ENCODE data around the gene TP53I11.

The TP53I11 gene

GRCh38 chr11:44973632-44974401 lies 23.1 kb upstream of the TP53I11 start:
- Histone ChIP-seq H3K27ac (ENCODE audit: low read depth, low read length) (no peak overlapping the region), H3K4ac (ENCODE audit: low read depth, low read length) (no peak overlapping the region), H4K8ac (ENCODE audit: low read depth, low read length) (no peak overlapping the region), H4K91ac (ENCODE audit: low read depth, low read length) (no peak overlapping the region), H2BK5ac (ENCODE audit: low read depth, low read length, poor library complexity) (no peak overlapping the region), H2AFZ (ENCODE audit: insufficient read depth, low read length, poor library complexity) (no peak overlapping the region), H2BK12ac (ENCODE audit: low read length) (no peak overlapping the region), H3K79me2 (ENCODE audit: control insufficient read depth, insufficient read depth, low read length, poor library complexity) (no peaks in the 10 kb centered on the region), H4K12ac (ENCODE audit: low read depth, low read length) (no peak overlapping the region), H3K9me3 (ENCODE audit: insufficient read depth, low read depth, low read length) (no peaks in the 10 kb centered on the region), H3K36me3 (ENCODE audit: control insufficient read depth in 1 of 2, insufficient read depth in 2 of 2, low read length in 2 of 2) (no peaks in the 10 kb centered on the region), H3K27me3 (ENCODE audit: insufficient read depth, low read length) (no peaks in the 10 kb centered on the region), H3K23ac (ENCODE audit: low read length) (no peak overlapping the region), H2AK5ac (ENCODE audit: low read length) (no peak overlapping the region), H3K4me3 (ENCODE audit: low read depth, low read length) (no peak overlapping the region), H3K4me1 (ENCODE audit: control insufficient read depth in 1 of 2, insufficient read depth in 2 of 2, low read length in 2 of 2) (peaks cover 11 to 13% of the 10 kb centered on the region in 2 experiments), H3K14ac (ENCODE audit: low read length) (no peak overlapping the region), H3K18ac (ENCODE audit: low read length) (no peak overlapping the region), H3K9ac (ENCODE audit: low read length) (no peak overlapping the region), H3K79me1 (ENCODE audit: low read length) (no peaks in the 10 kb centered on the region), H3K4me2 (ENCODE audit: low read length) (no peak overlapping the region), H2BK120ac (ENCODE audit: insufficient read depth, low read length, poor library complexity) (no peak overlapping the region)
- no CpG with 5 or more reads among the region's 13 CpGs for WGBS (ENCODE audit: extremely low coverage, insufficient coverage, insufficient read length)
- DNase-seq: no peak

GRCh38 chr11:44972746-44973435 lies 22.2 kb upstream of the TP53I11 start:
- H3K4me3 ChIP-seq (ENCODE audit: low read depth, low read length): no peak overlapping the region
- DNase-seq: peak in 1 of 2 donors; percentile 29
- no peak overlapping the region for H2BK12ac ChIP-seq (ENCODE audit: low read length)
- peaks cover 11% of the 10 kb centered on the region in 2 experiments for H3K4me1 ChIP-seq (ENCODE audit: control insufficient read depth in 1 of 2, insufficient read depth in 2 of 2, low read length in 2 of 2)
- H2AFZ ChIP-seq (ENCODE audit: insufficient read depth, low read length, poor library complexity): no peak overlapping the region
- H2BK120ac ChIP-seq (ENCODE audit: insufficient read depth, low read length, poor library complexity): no peak overlapping the region
- H2BK5ac ChIP-seq (ENCODE audit: low read depth, low read length, poor library complexity): no peak overlapping the region
- H3K79me2 ChIP-seq (ENCODE audit: control insufficient read depth, insufficient read depth, low read length, poor library complexity): no peaks in the 10 kb centered on the region
- H3K9ac ChIP-seq (ENCODE audit: low read length): no peak overlapping the region
- no peak overlapping the region for H3K23ac ChIP-seq (ENCODE audit: low read length)
- no peaks in the 10 kb centered on the region for H3K36me3 ChIP-seq (ENCODE audit: control insufficient read depth in 1 of 2, insufficient read depth in 2 of 2, low read length in 2 of 2)
- no peaks in the 10 kb centered on the region for H3K9me3 ChIP-seq (ENCODE audit: insufficient read depth, low read depth, low read length)
- WGBS (ENCODE audit: extremely low coverage, insufficient coverage, insufficient read length): no CpG with 5 or more reads among the region's 19 CpGs
- no peaks in the 10 kb centered on the region for H3K79me1 ChIP-seq (ENCODE audit: low read length)
- H4K91ac ChIP-seq (ENCODE audit: low read depth, low read length): no peak overlapping the region
- no peak overlapping the region for H4K8ac ChIP-seq (ENCODE audit: low read depth, low read length)
- H3K27me3 ChIP-seq (ENCODE audit: insufficient read depth, low read length): no peaks in the 10 kb centered on the region
- H4K12ac ChIP-seq (ENCODE audit: low read depth, low read length): no peak overlapping the region
- no peak overlapping the region for H3K4me2 ChIP-seq (ENCODE audit: low read length)
- no peak overlapping the region for H2AK5ac ChIP-seq (ENCODE audit: low read length)
- no peak overlapping the region for H3K18ac ChIP-seq (ENCODE audit: low read length)
- H3K27ac ChIP-seq (ENCODE audit: low read depth, low read length): no peak overlapping the region
- no peak overlapping the region for H3K14ac ChIP-seq (ENCODE audit: low read length)
- H3K4ac ChIP-seq (ENCODE audit: low read depth, low read length): no peak overlapping the region

- H3K9ac ChIP-seq (ENCODE audit: low read length): no peak overlapping the region
- no peak overlapping the region for H2BK120ac ChIP-seq (ENCODE audit: insufficient read depth, low read length, poor library complexity)
- H4K91ac ChIP-seq (ENCODE audit: low read depth, low read length): no peak overlapping the region
- no peak overlapping the region for H3K4me3 ChIP-seq (ENCODE audit: low read depth, low read length)
- no peak overlapping the region for H4K12ac ChIP-seq (ENCODE audit: low read depth, low read length)
- no peak overlapping the region for H3K4ac ChIP-seq (ENCODE audit: low read depth, low read length)
- no peaks in the 10 kb centered on the region for H3K79me1 ChIP-seq (ENCODE audit: low read length)
- no peak for DNase-seq
- H4K8ac ChIP-seq (ENCODE audit: low read depth, low read length): no peak overlapping the region
- no peaks in the 10 kb centered on the region for H3K36me3 ChIP-seq (ENCODE audit: control insufficient read depth in 1 of 2, insufficient read depth in 2 of 2, low read length in 2 of 2)
- no peak overlapping the region for H2BK12ac ChIP-seq (ENCODE audit: low read length)
- no peaks in the 10 kb centered on the region for H3K27me3 ChIP-seq (ENCODE audit: insufficient read depth, low read length)
- H3K23ac ChIP-seq (ENCODE audit: low read length): no peak overlapping the region
- H3K9me3 ChIP-seq (ENCODE audit: insufficient read depth, low read depth, low read length): peaks cover 3% of the 10 kb centered on the region
- no peak overlapping the region for H2AK5ac ChIP-seq (ENCODE audit: low read length)
- H3K18ac ChIP-seq (ENCODE audit: low read length): no peak overlapping the region
- no peak overlapping the region for H3K4me2 ChIP-seq (ENCODE audit: low read length)
- no peak overlapping the region for H2BK5ac ChIP-seq (ENCODE audit: low read depth, low read length, poor library complexity)
- H3K14ac ChIP-seq (ENCODE audit: low read length): no peak overlapping the region
- H3K4me1 ChIP-seq (ENCODE audit: control insufficient read depth in 1 of 2, insufficient read depth in 2 of 2, low read length in 2 of 2): no peaks in the 10 kb centered on the region
- no peak overlapping the region for H3K27ac ChIP-seq (ENCODE audit: low read depth, low read length)
- H2AFZ ChIP-seq (ENCODE audit: insufficient read depth, low read length, poor library complexity): no peak overlapping the region
- H3K79me2 ChIP-seq (ENCODE audit: control insufficient read depth, insufficient read depth, low read length, poor library complexity): no peaks in the 10 kb centered on the region
- no CpG with 5 or more reads among the region's 10 CpGs for WGBS (ENCODE audit: extremely low coverage, insufficient coverage, insufficient read length)
These were observed 20.5 kb upstream of the TP53I11 start for GRCh38 chr11:44971185-44971584.

GRCh38 chr11:44970293-44970692 lies 19.6 kb upstream of the TP53I11 start:
- H3K4ac ChIP-seq (ENCODE audit: low read depth, low read length): no peak overlapping the region
- no peak overlapping the region for H2AFZ ChIP-seq (ENCODE audit: insufficient read depth, low read length, poor library complexity)
- no peak overlapping the region for H2AK5ac ChIP-seq (ENCODE audit: low read length)
- peaks cover 3% of the 10 kb centered on the region for H3K9me3 ChIP-seq (ENCODE audit: insufficient read depth, low read depth, low read length)
- no peaks in the 10 kb centered on the region for H3K36me3 ChIP-seq (ENCODE audit: control insufficient read depth in 1 of 2, insufficient read depth in 2 of 2, low read length in 2 of 2)
- H4K12ac ChIP-seq (ENCODE audit: low read depth, low read length): no peak overlapping the region
- no CpG with 5 or more reads among the region's 6 CpGs for WGBS (ENCODE audit: extremely low coverage, insufficient coverage, insufficient read length)
- H3K14ac ChIP-seq (ENCODE audit: low read length): no peak overlapping the region
- H3K4me3 ChIP-seq (ENCODE audit: low read depth, low read length): no peak overlapping the region
- no peak overlapping the region for H3K4me2 ChIP-seq (ENCODE audit: low read length)
- no peaks in the 10 kb centered on the region for H3K27me3 ChIP-seq (ENCODE audit: insufficient read depth, low read length)
- no peak overlapping the region for H4K8ac ChIP-seq (ENCODE audit: low read depth, low read length)
- H3K4me1 ChIP-seq (ENCODE audit: control insufficient read depth in 1 of 2, insufficient read depth in 2 of 2, low read length in 2 of 2): no peaks in the 10 kb centered on the region
- H2BK5ac ChIP-seq (ENCODE audit: low read depth, low read length, poor library complexity): no peak overlapping the region
- no peaks in the 10 kb centered on the region for H3K79me1 ChIP-seq (ENCODE audit: low read length)
- no peaks in the 10 kb centered on the region for H3K79me2 ChIP-seq (ENCODE audit: control insufficient read depth, insufficient read depth, low read length, poor library complexity)
- H4K91ac ChIP-seq (ENCODE audit: low read depth, low read length): no peak overlapping the region
- H3K9ac ChIP-seq (ENCODE audit: low read length): no peak overlapping the region
- no peak for DNase-seq
- no peak overlapping the region for H3K27ac ChIP-seq (ENCODE audit: low read depth, low read length)
- no peak overlapping the region for H2BK12ac ChIP-seq (ENCODE audit: low read length)
- H3K18ac ChIP-seq (ENCODE audit: low read length): no peak overlapping the region
- H3K23ac ChIP-seq (ENCODE audit: low read length): no peak overlapping the region
- H2BK120ac ChIP-seq (ENCODE audit: insufficient read depth, low read length, poor library complexity): no peak overlapping the region
